Measurements from ENCODE around the gene ELK4.
A peak's percentile ranks its signal among the peaks of the same experiment; 100 is the strongest.

The ELK4 gene

GRCh38 chr1:205630241-205630640, 1.6 kb downstream of the ELK4 start:
- peak; percentile 47 for DNase-seq (ENCODE audit: low read depth, low spot score)

DNA sequence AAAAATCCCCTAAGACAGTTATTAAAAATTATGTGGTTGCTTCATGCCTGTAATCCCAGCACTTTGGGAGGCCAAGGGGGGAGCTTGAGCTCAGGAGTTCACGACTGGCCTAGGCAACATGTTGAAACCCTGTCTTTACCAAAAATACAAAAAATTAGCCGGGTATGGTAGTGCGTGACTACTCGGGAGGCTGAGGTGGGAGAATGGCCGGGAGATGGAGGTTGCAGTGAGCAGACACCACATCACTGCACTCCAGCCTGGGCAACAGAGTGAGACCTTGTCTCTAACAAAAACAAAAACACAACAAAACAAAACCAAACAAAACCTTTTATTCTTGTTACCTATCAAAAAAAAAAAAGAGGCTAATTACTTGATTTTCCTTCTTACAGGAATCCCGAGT, 2.1 kb downstream of the ELK4 start:
- DNase-seq (ENCODE audit: low read depth, low spot score) = no peak

DNA sequence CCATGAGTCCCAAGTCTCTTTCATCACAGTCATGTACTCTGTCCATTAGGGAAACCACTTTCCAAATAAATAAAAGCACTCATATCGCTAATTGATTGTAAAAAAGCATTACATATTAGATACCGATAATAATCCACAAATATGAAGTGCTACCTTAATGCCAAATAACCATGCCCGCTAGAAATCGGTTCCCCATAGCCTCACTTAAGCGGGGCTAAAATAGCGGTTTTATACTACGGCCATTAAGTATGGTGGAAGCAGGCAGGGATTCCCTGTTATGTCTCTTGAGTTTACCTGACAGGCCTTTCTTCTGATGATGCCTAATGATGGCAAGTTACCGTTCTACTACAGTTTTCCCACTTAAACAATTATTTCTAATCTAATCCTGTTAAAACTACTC, 3.9 kb downstream of the ELK4 start:
- no peak for DNase-seq (ENCODE audit: low read depth, low spot score)

GRCh38 chr1:205626216-205626615, 5.6 kb downstream of the ELK4 start:
- no peak for DNase-seq (ENCODE audit: low read depth, low spot score)

DNA sequence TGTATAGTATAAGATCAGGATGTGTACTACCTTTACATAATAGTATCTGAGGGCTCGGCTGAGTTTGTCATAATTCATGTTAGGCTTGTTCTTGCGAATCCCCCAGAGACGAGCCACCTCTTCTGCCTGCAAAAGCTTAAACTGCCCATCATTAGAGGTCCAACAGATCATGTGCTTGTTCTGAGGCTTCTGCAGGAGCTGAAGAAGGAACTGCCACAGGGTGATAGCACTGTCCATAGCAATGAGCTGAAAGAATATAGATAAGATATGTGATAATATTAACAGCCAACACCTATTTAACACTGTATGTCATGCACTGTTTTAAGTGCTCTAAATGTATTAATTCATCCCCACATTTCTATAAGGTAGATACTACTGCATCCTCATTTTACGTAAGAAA, 8.2 kb downstream of the ELK4 start:
- no peak for DNase-seq (ENCODE audit: low read depth, low spot score)

GRCh38 chr1:205620269-205620668, 11.5 kb downstream of the ELK4 start:
- no peak for DNase-seq (ENCODE audit: low read depth, low spot score)

GRCh38 chr1:205619376-205619775, 12.4 kb downstream of the ELK4 start:
- no peak for DNase-seq (ENCODE audit: low read depth, low spot score)

DNA sequence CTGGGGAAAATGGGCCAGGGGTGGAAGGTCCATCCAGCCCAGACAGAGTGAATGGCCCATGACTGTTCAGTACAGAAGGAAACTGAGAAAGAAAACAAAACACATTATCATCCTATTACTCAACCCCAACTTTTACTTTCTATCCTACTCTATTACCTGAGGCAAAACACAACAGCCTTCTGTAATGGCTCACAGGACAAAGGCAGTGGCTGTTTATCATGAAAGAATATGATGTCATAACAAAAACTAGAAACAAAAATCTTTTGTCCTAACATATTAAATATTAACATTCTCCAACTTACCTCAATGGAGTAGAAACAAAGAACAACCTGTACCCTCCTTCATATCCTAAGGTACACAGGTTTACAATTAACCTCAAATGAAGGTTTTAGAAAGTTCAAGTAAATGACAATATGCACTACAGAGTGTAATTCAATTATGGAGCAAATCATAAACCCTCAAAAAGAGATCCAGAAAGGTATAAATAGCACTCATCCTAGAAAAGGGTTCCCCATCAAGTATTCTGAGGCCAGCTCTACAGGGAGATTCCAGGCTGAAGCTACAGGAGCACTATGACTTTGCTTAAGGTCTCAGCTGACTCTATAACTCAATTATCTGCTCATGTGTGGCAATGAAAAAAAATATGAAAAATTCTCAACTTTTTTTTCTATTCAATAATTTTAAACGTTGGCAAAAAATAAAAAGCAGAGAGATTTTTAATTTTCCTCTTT, 15.1 kb downstream of the ELK4 start:
- no peak for DNase-seq (ENCODE audit: low read depth, low spot score)

DNA sequence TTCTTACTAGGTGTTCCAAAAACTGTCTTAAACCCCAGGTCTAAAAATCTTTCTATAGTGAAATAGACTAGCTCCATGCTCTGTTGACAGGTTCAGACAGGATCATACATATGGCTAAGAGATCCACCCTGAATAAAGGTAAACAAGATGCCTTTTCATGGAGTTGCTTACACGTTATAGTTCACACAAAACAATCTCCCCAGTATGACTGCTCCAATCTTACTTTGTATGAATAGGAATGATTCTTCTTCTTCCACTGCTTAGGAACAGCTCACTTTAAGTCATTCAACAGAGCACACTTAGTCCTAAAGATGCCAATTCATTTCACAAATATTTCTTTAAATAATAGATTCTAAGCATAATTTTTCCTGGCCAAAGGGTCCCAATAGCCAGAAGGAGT, 16.0 kb downstream of the ELK4 start:
- no peak for DNase-seq (ENCODE audit: low read depth, low spot score)

GRCh38 chr1:205613854-205614412, 17.9 kb downstream of the ELK4 start:
- no peak for DNase-seq (ENCODE audit: low read depth, low spot score)

- DNase-seq (ENCODE audit: low read depth, low spot score) = no peak
These were observed 19.3 kb downstream of the ELK4 start for GRCh38 chr1:205612556-205612955.

GRCh38 chr1:205612104-205612503, 19.7 kb downstream of the ELK4 start:
- DNase-seq (ENCODE audit: low read depth, low spot score) = no peak

GRCh38 chr1:205610901-205611466, 20.8 kb downstream of the ELK4 start:
- DNase-seq (ENCODE audit: low read depth, low spot score) = peak; percentile 33

- peak; percentile 69 for DNase-seq (ENCODE audit: low read depth, low spot score)
These were observed 21.8 kb downstream of the ELK4 start for GRCh38 chr1:205610036-205610435.

DNA sequence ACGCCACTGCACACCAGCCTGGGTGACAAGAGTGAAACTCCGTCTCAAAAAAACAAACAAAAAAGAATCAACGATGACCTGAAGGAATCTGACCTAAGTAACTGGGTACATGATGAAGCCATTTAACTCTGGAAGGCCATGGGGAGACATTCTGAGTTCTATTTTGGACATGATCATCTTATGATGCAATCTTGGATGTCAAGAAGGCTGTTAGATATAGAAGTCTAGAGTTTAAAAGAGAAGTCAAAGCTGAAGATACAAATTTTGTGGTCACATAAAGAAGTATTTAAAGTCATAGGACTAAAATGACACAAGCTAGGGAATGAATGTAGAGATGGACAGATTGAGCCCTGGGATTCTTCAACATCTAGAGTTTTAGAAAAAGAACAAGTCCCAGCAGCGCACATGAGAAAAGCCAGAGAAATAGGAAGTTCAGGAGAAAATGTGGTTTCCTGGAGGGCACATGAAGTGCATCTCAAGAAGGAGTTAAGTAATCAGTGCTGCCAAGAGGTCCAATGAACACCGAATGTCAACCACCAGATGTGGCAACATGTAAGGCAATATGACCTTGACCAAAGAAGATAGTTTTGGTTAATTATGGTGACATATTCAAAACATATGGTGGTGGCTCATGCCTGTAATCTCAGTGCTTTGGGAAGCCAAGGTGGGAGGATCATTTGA, 26.8 kb downstream of the ELK4 start:
- DNase-seq (ENCODE audit: low read depth, low spot score) = no peak

- DNase-seq (ENCODE audit: low read depth, low spot score) = no peak
These were observed 27.8 kb downstream of the ELK4 start for GRCh38 chr1:205604059-205604458.

GRCh38 chr1:205601205-205601604, 30.6 kb downstream of the ELK4 start:
- DNase-seq (ENCODE audit: low read depth, low spot score) = no peak

GRCh38 chr1:205600085-205600484, 31.7 kb downstream of the ELK4 start:
- DNase-seq (ENCODE audit: low read depth, low spot score) = peak; percentile 86

- no peak for DNase-seq (ENCODE audit: low read depth, low spot score)
These were observed 32.2 kb downstream of the ELK4 start for GRCh38 chr1:205599669-205600042.

- peak; percentile 97 for DNase-seq (ENCODE audit: low read depth, low spot score)
These were observed 32.8 kb downstream of the ELK4 start for GRCh38 chr1:205598841-205599668.

DNA sequence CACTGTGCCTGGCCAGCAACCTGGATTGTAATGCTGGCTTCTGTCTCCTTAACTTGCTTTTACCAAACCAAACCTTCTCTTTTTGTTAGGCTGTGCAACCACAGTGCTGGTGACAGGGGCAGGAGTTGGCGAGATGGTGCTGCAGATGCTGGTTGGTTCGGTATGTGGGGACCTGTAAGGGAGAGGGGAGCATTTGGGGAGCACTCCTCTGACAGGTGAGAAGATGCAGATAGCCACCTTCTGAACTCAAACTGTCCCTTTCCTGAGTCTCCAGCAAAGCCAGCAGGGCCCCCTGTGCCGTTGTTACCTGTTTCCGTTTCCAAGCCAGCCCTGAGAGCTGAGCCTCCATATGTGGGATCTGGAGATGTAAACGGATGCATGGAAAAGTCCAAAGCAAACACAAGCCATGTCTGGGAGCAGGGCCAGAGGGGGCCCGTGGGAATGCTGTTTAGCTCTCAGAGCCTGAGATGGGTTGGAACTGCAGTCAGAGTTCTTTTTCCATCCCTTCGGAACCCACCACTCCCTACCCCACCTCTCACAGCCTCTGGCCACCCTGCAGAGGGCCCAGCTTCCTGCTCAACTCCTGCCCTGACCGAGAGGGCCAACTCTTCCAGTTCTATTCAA, 34.0 kb downstream of the ELK4 start:
- peak; percentile 72 for DNase-seq (ENCODE audit: low read depth, low spot score)
